HG03097 (cell line): Measurements from ENCODE around the gene STAM2.
"Not testable (repeated sequence)": the region's sequence is repeated elsewhere in the genome, so short reads cannot be mapped to it uniquely, and the experiment has no call there.

Experiments used
- ATAC-seq: cut with Tn5 transposase; IDR thresholded peaks from one replicate; pipeline ENCODE4 v1.9.1; 2021; ENCODE audit not compliant: unreplicated experiment, low FRiP score

STAM2 gene

DNA sequence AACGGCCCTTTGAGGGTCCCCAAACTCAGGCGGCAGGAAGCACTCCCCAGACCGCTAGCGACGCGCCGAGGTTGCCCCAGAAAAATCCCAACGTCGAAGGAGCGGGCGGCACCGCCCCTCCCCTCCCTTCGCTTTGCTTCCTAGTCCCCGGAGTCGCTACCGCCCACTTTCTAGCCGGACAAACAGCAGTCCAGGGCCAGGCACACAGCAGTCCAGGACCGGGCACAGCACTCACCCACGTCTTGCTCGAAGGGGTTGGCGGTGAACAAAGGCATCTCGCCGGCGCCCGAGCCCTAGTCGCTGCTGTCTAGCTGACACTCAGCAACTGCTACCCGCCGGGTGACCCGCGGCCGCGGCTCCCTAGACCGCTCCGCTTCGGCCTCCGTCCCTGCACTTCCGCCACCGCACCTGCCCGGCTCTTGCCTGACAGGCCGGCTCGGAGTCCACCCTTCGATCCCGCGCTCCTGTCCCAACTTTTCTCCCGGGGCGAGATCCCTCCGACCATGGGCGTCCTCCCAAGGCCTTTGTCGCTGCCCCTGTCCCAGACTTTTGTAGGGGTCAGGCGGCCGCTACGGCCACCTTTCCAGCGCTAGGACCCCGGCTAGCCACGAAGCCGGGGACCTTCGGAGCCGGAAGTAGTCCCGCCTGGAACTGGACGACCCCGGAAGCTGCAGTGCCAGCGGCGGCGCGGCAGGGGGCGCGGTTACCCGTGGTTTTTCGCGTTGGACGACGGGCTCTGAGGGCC lies at the start of gene STAM2:
Gene STAM2 (minus strand): TSS at position 396 of the 745 bp plus-strand sequence. CDS start 121 bp downstream, at position 275.
- ATAC-seq = peak; percentile 80

GRCh38 chr2:152223977-152224376 lies 48.4 kb upstream of the STAM2 start:
- no peak for ATAC-seq

DNA sequence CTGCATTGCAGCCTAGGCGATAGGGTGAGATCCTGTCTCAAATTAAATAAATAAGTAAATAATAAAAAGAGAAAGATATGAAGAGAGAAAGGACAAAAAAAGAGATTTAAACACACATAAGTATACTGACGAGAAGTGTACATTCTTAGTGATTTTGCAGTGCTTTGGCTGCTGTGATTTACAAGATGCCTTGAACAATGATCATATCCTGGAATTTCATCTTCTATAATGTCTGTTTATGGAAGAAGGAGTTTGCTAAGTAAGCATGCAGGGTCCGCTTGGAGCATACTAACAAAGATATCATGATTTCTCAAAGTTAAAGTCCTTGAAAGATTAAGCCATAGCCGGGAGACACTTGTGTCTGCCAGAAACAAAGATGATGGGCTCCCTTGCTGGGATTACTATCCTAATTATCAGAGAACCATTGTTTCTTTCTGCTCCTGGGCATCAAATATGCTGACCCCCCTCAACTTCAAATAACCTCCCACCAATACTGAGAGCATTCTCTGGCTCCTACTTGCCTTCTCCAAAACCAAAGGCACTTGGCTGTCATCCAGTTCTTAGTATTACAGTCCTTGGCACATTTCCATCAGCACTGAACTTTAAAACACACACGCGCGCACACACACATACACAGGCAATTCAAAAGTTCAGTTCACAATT lies 47.5 kb upstream of the STAM2 start:
- no peak for ATAC-seq

DNA sequence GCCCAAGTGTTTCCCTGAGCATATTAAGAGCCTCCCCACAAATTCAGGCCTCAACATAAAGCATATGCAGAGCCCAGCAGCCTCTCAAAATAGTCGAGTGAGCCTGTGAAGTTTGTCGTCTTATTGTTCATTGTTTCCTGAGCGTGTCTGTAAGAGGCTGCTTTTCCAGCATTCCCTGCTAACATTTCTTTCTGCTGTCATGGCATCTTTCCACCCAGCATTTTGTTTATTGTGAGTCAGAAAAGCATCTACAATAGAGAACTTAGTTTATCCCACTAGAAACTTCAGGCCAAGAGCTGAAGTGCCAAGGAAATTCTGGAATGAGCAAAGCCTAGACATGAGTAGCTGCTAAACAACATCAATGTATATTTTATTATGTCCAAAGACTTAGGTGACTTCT lies 46.3 kb upstream of the STAM2 start:
- ATAC-seq = no peak

DNA sequence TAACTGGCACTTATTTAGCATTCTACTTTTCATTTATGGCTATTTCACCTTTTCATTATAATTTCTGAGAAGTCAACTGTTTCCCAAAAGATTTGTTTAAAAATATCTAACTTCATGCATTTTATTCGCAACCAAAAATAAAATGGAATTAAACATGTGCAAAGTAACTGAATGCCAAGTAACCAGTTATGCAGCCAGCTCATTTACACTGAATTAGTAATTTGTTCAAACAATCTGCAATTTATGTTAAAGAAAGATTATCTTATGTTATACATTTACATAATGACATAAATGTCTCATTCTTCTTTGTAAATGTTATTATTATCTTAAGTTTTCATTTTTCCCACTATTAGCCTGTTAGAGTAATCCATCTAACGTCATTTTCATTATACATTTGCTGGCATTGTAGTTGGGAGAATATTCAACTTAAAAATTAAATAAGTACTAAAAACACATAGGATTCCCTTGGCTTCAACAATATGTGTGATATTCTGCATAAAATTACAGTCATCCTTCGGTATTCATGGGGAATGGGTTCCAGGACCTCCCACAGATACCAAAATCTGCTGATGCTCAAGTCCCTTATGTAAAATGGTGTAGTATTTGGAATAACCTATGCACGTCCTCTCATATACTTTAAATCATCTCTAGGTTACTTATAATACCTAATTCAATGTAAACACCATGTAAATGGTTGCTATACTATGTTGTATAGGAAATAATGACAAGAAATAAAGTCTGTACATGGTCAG lies 43.7 kb upstream of the STAM2 start:
- no peak for ATAC-seq

- no peak for ATAC-seq
These were observed 25.9 kb upstream of the STAM2 start for GRCh38 chr2:152201466-152201830.

DNA sequence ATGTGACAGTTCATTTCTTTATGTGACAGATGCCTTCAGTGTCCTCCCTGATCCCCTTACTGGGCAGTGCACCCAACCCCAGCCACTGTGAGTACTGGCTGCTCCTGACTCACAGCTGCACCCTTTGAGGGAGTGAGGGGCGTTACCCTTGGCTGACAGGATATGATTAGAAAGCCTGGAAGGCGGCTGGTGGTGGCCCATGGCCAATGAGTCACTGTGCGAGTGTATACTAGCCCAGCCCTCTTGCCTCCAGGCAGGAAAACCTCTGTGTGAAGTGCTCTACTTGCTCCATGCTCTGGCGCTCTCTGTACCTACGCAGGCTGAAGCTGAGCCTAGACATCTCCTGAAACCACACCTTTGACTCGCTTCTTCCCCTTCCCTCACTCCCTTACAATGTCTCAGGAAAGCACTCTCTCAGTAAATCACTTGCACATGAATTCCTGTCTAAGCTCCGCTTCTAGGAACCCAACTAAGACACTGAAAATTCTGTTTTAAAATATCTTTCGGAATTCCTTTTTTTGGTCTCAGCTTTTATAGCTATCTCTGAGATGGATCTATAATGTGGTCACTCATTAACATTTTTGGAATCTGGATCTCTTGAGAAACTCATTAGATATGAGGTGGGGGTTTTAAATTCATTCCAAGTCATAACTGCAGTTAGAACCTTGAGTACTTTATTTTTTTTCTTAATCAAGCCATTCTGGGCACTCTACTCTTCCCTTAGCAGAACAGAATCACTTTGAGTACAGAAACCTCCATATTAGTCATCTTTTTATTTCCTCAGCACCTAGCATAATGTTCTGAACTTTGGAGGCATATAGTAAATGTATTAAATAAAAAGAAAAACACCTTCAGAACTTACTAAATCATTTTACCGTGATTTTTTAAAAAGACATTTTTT lies 25.3 kb upstream of the STAM2 start:
- ATAC-seq = no peak

DNA sequence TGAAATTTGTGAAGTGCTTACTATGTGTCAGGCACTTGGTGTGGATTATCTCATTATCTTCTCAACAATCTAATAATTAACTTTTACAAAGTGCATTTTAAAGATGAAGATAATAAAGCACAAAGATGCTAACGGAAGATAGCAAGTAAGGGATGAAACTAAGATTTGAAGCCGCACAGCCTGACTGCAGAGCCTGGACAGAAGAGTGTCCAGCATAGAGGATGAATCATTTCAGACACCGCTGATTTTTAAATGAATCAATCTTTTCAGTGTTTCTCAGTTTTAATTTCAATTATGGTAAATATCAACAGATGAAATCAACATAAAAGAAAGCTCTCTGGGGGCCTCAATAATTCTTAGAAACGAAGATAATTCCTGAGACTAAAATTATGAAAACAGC lies 24.5 kb upstream of the STAM2 start:
- ATAC-seq = no peak

DNA sequence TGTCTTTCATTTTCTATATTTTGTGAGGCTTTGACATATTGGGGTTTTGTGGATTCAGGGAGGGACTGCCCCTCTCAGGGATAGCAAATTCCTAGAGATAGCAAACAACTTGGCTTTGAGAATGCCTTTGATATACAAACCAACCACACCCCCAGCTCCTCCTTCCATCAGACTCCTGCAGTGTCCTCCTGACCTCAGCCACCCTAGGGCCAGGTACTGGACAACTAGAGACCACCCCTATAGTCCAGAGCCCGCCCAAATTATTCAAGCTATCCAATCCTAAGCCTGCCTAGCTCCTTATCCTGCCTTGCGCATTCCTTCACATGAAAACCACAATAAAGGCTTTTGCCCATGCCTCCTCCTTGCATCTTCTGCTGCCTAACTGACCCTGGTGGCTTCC lies 22.9 kb upstream of the STAM2 start:
- no peak for ATAC-seq

GRCh38 chr2:152197508-152198284 lies 22.1 kb upstream of the STAM2 start:
- not testable (repeated sequence) for ATAC-seq

- no peak for ATAC-seq
These were observed 14.3 kb upstream of the STAM2 start for GRCh38 chr2:152189622-152190495.

GRCh38 chr2:152186808-152187207 lies 11.2 kb upstream of the STAM2 start:
- not testable (repeated sequence) for ATAC-seq

GRCh38 chr2:152186262-152186661 lies 10.7 kb upstream of the STAM2 start:
- no peak for ATAC-seq

DNA sequence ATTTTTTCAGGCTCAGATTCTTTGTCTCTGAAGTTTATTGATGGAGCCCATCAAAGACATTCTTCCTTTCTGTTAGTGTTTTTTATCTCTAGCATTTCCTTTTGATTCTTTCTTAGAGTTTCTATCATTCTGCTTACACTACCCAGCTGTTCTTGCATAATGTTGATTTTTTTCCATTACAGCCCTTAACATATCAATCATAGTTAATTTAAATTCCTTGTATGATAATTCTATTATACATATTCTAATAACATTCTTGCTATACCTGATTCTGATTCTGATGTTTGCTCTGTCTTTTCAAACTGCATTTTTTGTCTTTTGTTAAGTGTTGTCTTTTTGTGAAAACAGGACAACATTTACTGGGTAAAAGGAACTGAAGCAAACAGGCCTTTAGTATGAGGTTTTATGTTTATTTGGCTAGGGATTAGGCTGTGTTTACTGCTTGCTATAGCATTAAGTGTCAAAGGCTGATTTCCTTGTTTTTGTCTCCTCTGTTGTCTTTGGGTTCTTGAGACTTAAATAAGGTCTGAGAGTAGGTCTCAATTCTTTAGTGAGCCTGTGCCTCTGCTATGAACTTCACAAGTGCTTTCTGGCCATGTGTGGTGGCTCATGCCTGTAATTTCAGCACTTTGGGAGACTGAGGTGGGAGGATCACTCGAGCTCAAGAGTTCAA lies 8.0 kb upstream of the STAM2 start:
- no peak for ATAC-seq

DNA sequence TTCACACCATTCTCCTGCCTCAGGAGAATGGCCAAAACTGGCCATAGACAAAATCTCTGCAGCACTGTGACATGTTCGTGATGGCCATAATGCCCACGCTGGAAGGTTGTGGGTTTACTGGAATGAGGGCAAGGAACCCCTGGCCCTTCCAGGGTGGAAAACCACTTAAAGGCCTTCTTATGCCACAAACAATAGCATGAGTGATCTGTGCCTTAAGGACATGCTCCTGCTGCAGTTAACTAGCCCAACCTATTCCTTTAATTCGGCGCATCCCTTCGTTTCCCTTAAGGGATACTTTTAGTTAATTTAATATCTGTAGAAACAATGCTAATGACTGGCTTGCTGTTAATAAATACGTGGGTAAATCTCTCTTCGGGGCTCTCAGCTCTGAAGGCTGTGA lies 2.1 kb upstream of the STAM2 start:
- not testable (repeated sequence) for ATAC-seq

DNA sequence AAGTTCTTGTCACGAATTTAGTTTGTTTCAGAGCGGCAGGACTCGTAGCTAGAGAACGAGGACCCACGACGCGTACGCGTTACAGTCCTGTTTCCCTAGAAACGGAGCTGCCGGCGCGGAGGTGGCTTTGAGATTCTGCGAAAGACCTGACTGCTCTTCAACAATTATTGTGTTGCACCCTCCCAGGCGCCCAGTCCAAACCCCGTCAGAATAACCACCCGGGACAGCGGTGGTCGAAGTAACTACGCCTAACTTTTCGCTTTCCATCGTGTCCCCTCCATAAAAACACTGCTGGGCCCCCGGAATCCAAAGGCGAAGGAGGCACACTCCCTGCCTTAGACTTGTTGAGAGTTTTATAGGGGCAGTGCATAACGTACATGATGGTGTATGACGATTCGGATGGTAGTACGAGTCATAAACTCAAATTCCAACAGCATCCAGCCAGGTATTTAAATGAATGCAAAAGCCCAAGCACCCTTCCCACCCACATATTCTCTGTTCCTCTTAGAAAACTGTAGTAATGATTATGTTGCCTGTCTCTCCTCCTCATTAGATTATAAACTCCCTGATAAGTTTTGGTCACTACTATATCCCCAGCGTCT lies 651 bp upstream of the STAM2 start:
- ATAC-seq = no peak

GRCh38 chr2:152175012-152175367 lies 573 bp downstream of the STAM2 start:
- peak; percentile 15 for ATAC-seq

DNA sequence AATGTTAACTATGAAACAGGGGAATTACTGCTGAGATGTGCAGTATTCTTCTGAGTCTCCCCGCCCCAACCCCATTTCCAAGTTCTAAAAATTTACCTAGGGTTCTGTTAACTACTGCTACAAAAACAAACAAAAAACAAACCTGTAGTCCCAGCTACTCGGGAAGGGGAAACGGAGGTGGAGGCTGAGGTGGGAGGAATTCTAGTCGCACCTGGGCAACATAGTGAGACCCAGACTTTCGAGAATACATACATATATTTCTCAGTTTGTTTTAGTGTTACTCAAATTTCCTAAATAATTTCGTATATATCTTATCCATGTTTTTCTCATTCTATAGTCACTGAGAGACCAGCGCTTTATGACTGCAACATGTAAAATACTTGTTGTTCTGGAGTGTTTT lies 989 bp downstream of the STAM2 start:
- ATAC-seq = no peak
